GM12892 (cell line): ENCODE results near the gene ERBB4.

Experiments
- POLR2A ChIP-seq: IDR thresholded peaks from 2 replicates; pipeline ENCODE4 v1.6.1; 2011; ENCODE audit warnings: low read depth, low read length, control low read depth
- POLR2AphosphoS5 ChIP-seq: IDR thresholded peaks from 2 replicates; pipeline ENCODE4 v1.6.1; 2011; ENCODE audit warnings: low read depth, low read length, control low read depth
- TAF1 ChIP-seq: IDR thresholded peaks from 2 replicates; pipeline ENCODE4 v1.6.1; 2011; ENCODE audit warnings: low read depth, mild to moderate bottlenecking, control low read depth, low read length, borderline replicate concordance

DNA sequence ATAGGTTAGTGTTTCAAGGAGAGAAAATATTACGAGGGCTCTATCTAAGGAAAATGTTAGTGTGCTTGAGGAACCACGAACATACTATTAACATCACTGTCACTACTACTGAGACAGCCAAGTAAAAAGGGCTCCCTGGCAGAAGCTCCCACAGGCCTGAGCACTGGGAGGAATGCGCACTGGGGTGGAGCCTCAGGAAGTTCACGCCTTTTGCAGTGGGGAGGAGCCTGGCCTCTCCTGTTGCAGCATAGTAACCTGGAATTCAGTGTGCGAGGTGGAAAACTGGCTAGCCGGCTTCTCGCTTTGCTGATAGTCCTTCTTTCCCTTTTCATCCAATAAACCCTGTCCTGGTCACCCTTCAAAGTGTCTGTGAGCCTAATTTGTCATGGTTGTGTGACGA, 250.3 kb downstream of the ERBB4 start:
- TF ChIP-seq POLR2A (no peak), POLR2AphosphoS5 (no peak), TAF1 (no peak)
